ENCODE results near the gene ELP2. TPM values are rescaled to one million over a fixed set of nuclear protein-coding genes. Genes with fewer than 3 reads are reported as not detected.
A peak's percentile ranks its signal among the peaks of the same experiment; 100 is the strongest.

The ELP2 gene
- total and polyA plus RNA-seq, 4 donors, result 31.4 to 257 (median 56.9) TPM

DNA sequence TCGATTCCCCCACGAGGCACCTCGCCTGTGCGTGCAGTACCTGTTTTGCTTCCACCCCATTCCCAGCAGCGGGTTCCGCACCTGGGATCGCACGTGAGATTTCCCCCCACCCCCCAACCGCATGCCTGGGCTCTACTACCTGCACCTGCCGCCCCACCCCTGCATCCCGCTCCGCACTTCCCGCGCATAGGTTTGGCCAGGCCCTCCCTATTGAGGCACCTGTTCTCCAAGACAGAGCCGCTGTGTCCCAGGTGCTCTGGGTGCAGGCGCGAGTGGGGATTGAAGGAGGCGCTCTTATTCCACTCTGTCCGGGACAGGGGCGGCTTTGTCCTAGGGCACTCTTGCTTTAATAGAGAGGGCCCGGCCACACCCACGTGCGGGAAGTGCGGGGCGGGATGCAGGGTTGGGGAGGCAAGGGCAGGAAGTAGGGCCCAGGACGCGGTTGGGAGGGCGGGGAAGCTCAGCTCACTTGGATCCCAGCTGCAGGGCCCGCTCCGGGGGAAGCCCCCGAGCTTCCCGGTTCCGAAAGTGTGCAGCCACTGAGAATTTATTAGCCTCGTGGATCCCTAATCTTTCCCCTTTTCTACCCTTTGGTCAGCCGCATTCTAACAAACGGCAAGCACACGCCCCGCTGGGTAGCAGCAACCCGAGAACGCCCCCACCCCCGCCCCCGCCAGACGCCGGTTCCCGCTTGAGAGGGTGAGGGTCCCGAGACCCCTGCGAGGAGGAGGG is 56.9 kb downstream of the ELP2 start:
- ATAC-seq (ENCODE audit: insufficient read depth, low FRiP score) (peak; percentile 51), DNase-seq (peak; percentile 14 to 37 (median 29))
- Histone ChIP-seq H3K9me3 (ENCODE audit: control insufficient read depth in 4 of 4, insufficient read depth in 3 of 4, low read length in 3 of 4) (no peaks in the 10 kb centered on the region), H3K4me1 (ENCODE audit: control insufficient read depth in 5 of 5, insufficient read depth in 5 of 5, low read length in 5 of 5) (peaks cover 0 to 17% (median 0%) of the 10 kb centered on the region in 5 donors), H3K4me3 (peak overlapping the region; percentile 74), H3K36me3 (ENCODE audit: control insufficient read depth in 4 of 4, insufficient read depth in 4 of 4, low read length in 4 of 4) (no peaks in the 10 kb centered on the region), H3K27ac (ENCODE audit: low read depth in 1 of 2, low read length in 1 of 2) (peak overlapping the region in 1 of 2 donors; percentile 61), H3K9ac (ENCODE audit: insufficient read depth in 1 of 2, low read length in 2 of 2) (no peak overlapping the region), H3K27me3 (ENCODE audit: control insufficient read depth in 3 of 3, insufficient read depth in 3 of 3, low read length in 2 of 3) (peaks cover 0 to 19% (median 3%) of the 10 kb centered on the region in 3 donors)
- TF ChIP-seq, protein P1, sequence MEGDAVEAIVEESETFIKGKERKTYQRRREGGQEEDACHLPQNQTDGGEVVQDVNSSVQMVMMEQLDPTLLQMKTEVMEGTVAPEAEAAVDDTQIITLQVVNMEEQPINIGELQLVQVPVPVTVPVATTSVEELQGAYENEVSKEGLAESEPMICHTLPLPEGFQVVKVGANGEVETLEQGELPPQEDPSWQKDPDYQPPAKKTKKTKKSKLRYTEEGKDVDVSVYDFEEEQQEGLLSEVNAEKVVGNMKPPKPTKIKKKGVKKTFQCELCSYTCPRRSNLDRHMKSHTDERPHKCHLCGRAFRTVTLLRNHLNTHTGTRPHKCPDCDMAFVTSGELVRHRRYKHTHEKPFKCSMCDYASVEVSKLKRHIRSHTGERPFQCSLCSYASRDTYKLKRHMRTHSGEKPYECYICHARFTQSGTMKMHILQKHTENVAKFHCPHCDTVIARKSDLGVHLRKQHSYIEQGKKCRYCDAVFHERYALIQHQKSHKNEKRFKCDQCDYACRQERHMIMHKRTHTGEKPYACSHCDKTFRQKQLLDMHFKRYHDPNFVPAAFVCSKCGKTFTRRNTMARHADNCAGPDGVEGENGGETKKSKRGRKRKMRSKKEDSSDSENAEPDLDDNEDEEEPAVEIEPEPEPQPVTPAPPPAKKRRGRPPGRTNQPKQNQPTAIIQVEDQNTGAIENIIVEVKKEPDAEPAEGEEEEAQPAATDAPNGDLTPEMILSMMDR (IDR thresholded peaks at IDR 0.05; ENCODE audit: control extremely low read depth, extremely low read depth), result no peak
- 9 to 11% methylated on average over 46 to 47 of the region's 47 CpGs for WGBS, 2 donors

- peak within 1 kb of the TSS in 1 of 2 donors; percentile 17 for H3K9ac ChIP-seq (ENCODE audit: insufficient read depth in 1 of 2, low read length in 2 of 2)
- H3K27ac ChIP-seq (ENCODE audit: low read depth in 1 of 2, low read length in 1 of 2), result peak within 1 kb of the TSS in 1 of 2 donors; percentile 68
- H3K4me3 ChIP-seq, result peak within 1 kb of the TSS; percentile 74
- ATAC-seq (ENCODE audit: insufficient read depth, low FRiP score) (peak; percentile 94), DNase-seq (peak; percentile 45 to 71 (median 51))
- no peaks in the 10 kb centered on the region for H3K36me3 ChIP-seq (ENCODE audit: control insufficient read depth in 4 of 4, insufficient read depth in 4 of 4, low read length in 4 of 4)
- 0 to 1% methylated on average over 56 to 66 of the region's 66 CpGs for WGBS, 2 donors
- peaks cover 0 to 17% (median 0%) of the 10 kb centered on the region in 5 donors for H3K4me1 ChIP-seq (ENCODE audit: control insufficient read depth in 5 of 5, insufficient read depth in 5 of 5, low read length in 5 of 5)
- peaks cover 0 to 19% (median 3%) of the 10 kb centered on the region in 3 donors for H3K27me3 ChIP-seq (ENCODE audit: control insufficient read depth in 3 of 3, insufficient read depth in 3 of 3, low read length in 2 of 3)
- no peaks in the 10 kb centered on the region for H3K9me3 ChIP-seq (ENCODE audit: control insufficient read depth in 4 of 4, insufficient read depth in 3 of 4, low read length in 3 of 4)
- TF ChIP-seq, protein P1 (IDR thresholded peaks at IDR 0.05; ENCODE audit: control extremely low read depth, extremely low read depth), result no peak
Observed at GRCh38 chr18:36187193-36187825, 57.6 kb downstream of the ELP2 start, which contains the start of gene MOCOS. Gene MOCOS, plus strand, starts transcription at chr18:36187497. Its CDS starts 43 bp downstream, at chr18:36187540.

DNA sequence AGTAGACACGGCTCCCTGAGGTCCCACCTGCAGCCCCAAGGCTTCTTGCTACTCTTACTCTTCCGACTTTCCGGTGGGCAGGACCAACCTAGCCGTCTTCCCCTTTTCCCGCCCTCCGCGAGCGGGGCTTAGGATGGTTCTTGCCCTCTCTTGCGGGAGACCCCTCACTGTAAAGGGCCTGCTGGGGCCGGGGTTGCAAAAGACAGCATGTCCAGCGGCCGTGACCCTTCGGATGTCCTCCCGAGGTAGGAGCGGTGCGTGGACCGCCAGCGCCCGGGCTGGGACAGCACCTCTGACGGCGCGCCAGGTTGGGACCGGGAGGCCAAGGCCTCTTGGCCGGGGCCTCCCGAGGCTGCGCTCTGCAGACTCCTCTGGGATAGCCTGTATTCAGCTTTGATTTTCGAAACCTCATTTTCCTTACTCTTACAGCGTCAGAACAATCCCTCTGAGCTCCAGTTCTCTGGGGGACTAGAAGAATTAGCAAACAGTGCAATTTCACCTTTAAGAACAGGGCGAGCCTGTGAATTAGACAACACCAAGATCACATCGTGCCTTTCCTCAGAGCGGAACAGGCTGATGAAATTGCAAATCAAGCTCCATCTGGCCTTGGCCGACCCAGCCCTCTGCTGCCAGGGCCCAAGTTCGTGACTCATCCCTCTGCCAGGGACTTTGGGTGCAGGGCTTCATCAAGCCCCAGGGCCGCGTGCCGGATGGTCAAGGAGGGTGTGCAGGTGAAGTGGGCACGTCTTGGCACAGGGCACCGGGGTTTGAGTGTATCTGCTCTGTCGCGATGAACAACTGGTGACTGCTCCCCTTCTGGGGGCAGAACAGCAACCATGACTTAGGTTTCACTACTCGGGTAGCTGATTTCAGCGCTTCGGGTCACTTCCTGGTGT is 58.4 kb downstream of the ELP2 start:
- Histone ChIP-seq H3K27ac (ENCODE audit: low read depth in 1 of 2, low read length in 1 of 2) (peak overlapping the region in 1 of 2 donors; percentile 68), H3K9me3 (ENCODE audit: control insufficient read depth in 4 of 4, insufficient read depth in 3 of 4, low read length in 3 of 4) (no peaks in the 10 kb centered on the region), H3K4me3 (peak overlapping the region; percentile 74), H3K9ac (ENCODE audit: insufficient read depth in 1 of 2, low read length in 2 of 2) (no peak overlapping the region), H3K4me1 (ENCODE audit: control insufficient read depth in 5 of 5, insufficient read depth in 5 of 5, low read length in 5 of 5) (peaks cover 0 to 17% (median 0%) of the 10 kb centered on the region in 5 donors), H3K36me3 (ENCODE audit: control insufficient read depth in 4 of 4, insufficient read depth in 4 of 4, low read length in 4 of 4) (no peaks in the 10 kb centered on the region), H3K27me3 (ENCODE audit: control insufficient read depth in 3 of 3, insufficient read depth in 3 of 3, low read length in 2 of 3) (peaks cover 0 to 19% (median 3%) of the 10 kb centered on the region in 3 donors)
- DNase-seq, result no peak
- WGBS, 2 donors, result 37 to 39% methylated on average over 40 to 43 of the region's 43 CpGs
- ATAC-seq (ENCODE audit: insufficient read depth, low FRiP score), result peak; percentile 2
- TF ChIP-seq, protein P1 (IDR thresholded peaks at IDR 0.05; ENCODE audit: control extremely low read depth, extremely low read depth), result no peak

All from lung (tissue), 12 donors.